Left hindlimb (tissue), 1 donor: ENCODE results near the gene COMMD9.
A peak's percentile ranks its signal among the peaks of the same experiment; 100 is the strongest.

ENCODE experiments used
- DNase-seq: peaks from one replicate; pipeline ENCODE4 v3.0.0-alpha.2; 2018

COMMD9 gene

GRCh38 chr11:36295926-36296325, 6.7 kb upstream of the COMMD9 start, which contains the start of gene PRR5L:
Gene PRR5L, plus strand, starts transcription at chr11:36296288. Its CDS starts 104,834 bp downstream, at chr11:36401122.
- no peak for DNase-seq

- DNase-seq = no peak
Measured at GRCh38 chr11:36292311-36292722, 3.1 kb upstream of the COMMD9 start.

GRCh38 chr11:36288442-36289225, 590 bp downstream of the COMMD9 start:
- DNase-seq = no peak

GRCh38 chr11:36282926-36283325, 6.3 kb downstream of the COMMD9 start:
- no peak for DNase-seq

GRCh38 chr11:36281850-36282249, 7.4 kb downstream of the COMMD9 start:
- DNase-seq = no peak

- DNase-seq = no peak
Measured at GRCh38 chr11:36280531-36280930, 8.7 kb downstream of the COMMD9 start.

GRCh38 chr11:36278531-36279282, 10.5 kb downstream of the COMMD9 start:
- no peak for DNase-seq

GRCh38 chr11:36274414-36274813, 14.8 kb downstream of the COMMD9 start:
- no peak for DNase-seq

GRCh38 chr11:36273110-36273509, 16.1 kb downstream of the COMMD9 start:
- DNase-seq = no peak

GRCh38 chr11:36271794-36272407, 17.3 kb downstream of the COMMD9 start:
- DNase-seq = no peak

GRCh38 chr11:36270701-36271100, 18.5 kb downstream of the COMMD9 start:
- no peak for DNase-seq

- no peak for DNase-seq
Measured at GRCh38 chr11:36268337-36268985, 20.8 kb downstream of the COMMD9 start.

- DNase-seq = no peak
Measured at GRCh38 chr11:36266767-36267166, 22.5 kb downstream of the COMMD9 start.

- peak; percentile 56 for DNase-seq
Measured at GRCh38 chr11:36265793-36266628, 23.2 kb downstream of the COMMD9 start.

- no peak for DNase-seq
Measured at GRCh38 chr11:36264973-36265344, 24.3 kb downstream of the COMMD9 start.

- no peak for DNase-seq
Measured at GRCh38 chr11:36264011-36264972, 24.9 kb downstream of the COMMD9 start.

- DNase-seq = no peak
Measured at GRCh38 chr11:36261094-36261493, 28.1 kb downstream of the COMMD9 start.

- DNase-seq = peak; percentile 74
Measured at GRCh38 chr11:36258730-36259360, 30.4 kb downstream of the COMMD9 start.

GRCh38 chr11:36257351-36257750, 31.9 kb downstream of the COMMD9 start:
- DNase-seq = no peak

GRCh38 chr11:36254713-36255112, 34.5 kb downstream of the COMMD9 start:
- DNase-seq = no peak
